H9 (cell line): Measurements from ENCODE around the gene ACOT7. TPM values are rescaled to one million over a fixed set of nuclear protein-coding genes. Genes with fewer than 3 reads are reported as not detected.

Experiments
- DNase-seq: peaks from one replicate; pipeline ENCODE4 v3.0.0-alpha.2; 2017
- H2AFZ ChIP-seq: one replicate; pipeline ENCODE4 v1.6.1; 2013; ENCODE audit warnings: mild to moderate bottlenecking, low read length, control low read depth, moderate library complexity
- H2AK5ac ChIP-seq: 2 replicates; pipeline ENCODE4 v1.6.1; 2013; ENCODE audit warnings: low read length, control low read depth, mixed read lengths; ENCODE audit not compliant: insufficient read length
- H2BK120ac ChIP-seq: one replicate; pipeline ENCODE4 v1.6.1; 2013; ENCODE audit warnings: low read depth, mild to moderate bottlenecking, low read length, control low read depth, inconsistent platforms; ENCODE audit not compliant: poor library complexity, severe bottlenecking
- H2BK12ac ChIP-seq: 2 replicates; pipeline ENCODE4 v1.6.1; 2013; ENCODE audit warnings: low read length, control low read depth, mixed read lengths, low read depth; ENCODE audit not compliant: insufficient read length
- H2BK15ac ChIP-seq: 2 replicates; pipeline ENCODE4 v1.6.1; 2013; ENCODE audit warnings: low read depth, low read length, control low read depth
- H2BK20ac ChIP-seq: one replicate; pipeline ENCODE4 v1.6.1; 2013; ENCODE audit warnings: low read depth, mild to moderate bottlenecking, low read length, control low read depth, inconsistent platforms; ENCODE audit not compliant: poor library complexity, severe bottlenecking
- H2BK5ac ChIP-seq: 2 replicates; pipeline ENCODE4 v1.6.1; 2013; ENCODE audit warnings: low read length, control low read depth, mixed read lengths; ENCODE audit not compliant: insufficient read length
- H3K14ac ChIP-seq: 2 replicates; pipeline ENCODE4 v1.6.1; 2013; ENCODE audit warnings: low read length, control low read depth; ENCODE audit not compliant: insufficient read depth
- H3K18ac ChIP-seq: 2 replicates; pipeline ENCODE4 v1.6.1; 2013; ENCODE audit warnings: low read depth, mild to moderate bottlenecking, mixed read lengths, low read length, control low read depth; ENCODE audit not compliant: insufficient read length
- H3K23ac ChIP-seq: 2 replicates; pipeline ENCODE4 v1.6.1; 2013; ENCODE audit warnings: low read length, control low read depth, mixed read lengths, low read depth; ENCODE audit not compliant: insufficient read length
- H3K23me2 ChIP-seq: 2 replicates; pipeline ENCODE4 v1.6.1; 2013; ENCODE audit warnings: low read depth, mild to moderate bottlenecking, mixed read lengths, low read length, control low read depth; ENCODE audit not compliant: insufficient read length, poor library complexity, severe bottlenecking
- H3K27ac ChIP-seq: 2 replicates; pipeline ENCODE4 v1.5.1; 2013; ENCODE audit warnings: low read length, control low read depth, mixed read lengths, low read depth; ENCODE audit not compliant: insufficient read length
- H3K27me3 ChIP-seq: 2 replicates; pipeline ENCODE4 v1.6.1; 2013; ENCODE audit warnings: low read length, control low read depth, inconsistent platforms; ENCODE audit not compliant: insufficient read depth
- H3K4ac ChIP-seq: 2 replicates; pipeline ENCODE4 v1.6.1; 2013; ENCODE audit warnings: low read depth, mild to moderate bottlenecking, control low read depth, inconsistent platforms, low read length, moderate library complexity
- H3K4me1 ChIP-seq: 2 replicates; pipeline ENCODE4 v1.6.1; 2013; ENCODE audit warnings: low read length, control low read depth, inconsistent platforms; ENCODE audit not compliant: insufficient read depth
- H3K4me2 ChIP-seq: 2 replicates; pipeline ENCODE4 v1.6.1; 2013; ENCODE audit warnings: low read length, control low read depth, mixed read lengths; ENCODE audit not compliant: insufficient read length, insufficient read depth
- H3K56ac ChIP-seq: 2 replicates; pipeline ENCODE4 v1.6.1; 2013; ENCODE audit warnings: low read depth, mild to moderate bottlenecking, mixed read lengths, low read length, control low read depth; ENCODE audit not compliant: insufficient read length
- H3K79me1 ChIP-seq: 2 replicates; pipeline ENCODE4 v1.6.1; 2013; ENCODE audit warnings: low read depth, mild to moderate bottlenecking, moderate library complexity, low read length, control low read depth, inconsistent platforms; ENCODE audit not compliant: insufficient read depth, poor library complexity, severe bottlenecking
- H3K79me2 ChIP-seq: 2 replicates; pipeline ENCODE4 v1.6.1; 2013; ENCODE audit warnings: low read length, control low read depth, inconsistent platforms; ENCODE audit not compliant: insufficient read depth
- H3K9ac ChIP-seq: 2 replicates; pipeline ENCODE4 v1.6.1; 2013; ENCODE audit warnings: low read length, control low read depth, mixed read lengths; ENCODE audit not compliant: insufficient read length; ENCODE audit errors: extremely low read depth
- H3K9me3 ChIP-seq: one replicate; pipeline ENCODE4 v1.6.1; 2013; ENCODE audit warnings: low read depth, low read length, inconsistent platforms; ENCODE audit not compliant: control insufficient read depth
- H3T11ph ChIP-seq: one replicate; pipeline ENCODE4 v1.6.1; 2013; ENCODE audit warnings: mild to moderate bottlenecking, low read length, control low read depth, inconsistent platforms
- H4K20me1 ChIP-seq: one replicate; pipeline ENCODE4 v1.6.1; 2013; ENCODE audit not compliant: control insufficient read depth, insufficient read length, insufficient read depth
- H4K5ac ChIP-seq: 2 replicates; pipeline ENCODE4 v1.6.1; 2013; ENCODE audit warnings: low read depth, mild to moderate bottlenecking, mixed read lengths, low read length, control low read depth; ENCODE audit not compliant: insufficient read length
- H4K8ac ChIP-seq: replicated peaks from 2 replicates; pipeline ENCODE4 v1.6.1; 2013; ENCODE audit warnings: low read length, control low read depth, mixed read lengths, low read depth; ENCODE audit not compliant: insufficient read length
- H4K91ac ChIP-seq: 2 replicates; pipeline ENCODE4 v1.6.1; 2013; ENCODE audit warnings: low read depth, mild to moderate bottlenecking, moderate library complexity, mixed read lengths, low read length, control low read depth; ENCODE audit not compliant: insufficient read length
- H3K27ac Mint-ChIP-seq, 3 experiments: 2 replicates in 2 of 3; 3 replicates in 1 of 3; pipeline ENCODE4 v1.8.0; 2020 to 2021; ENCODE audit warnings: mixed read lengths in 3 of 3, mild to moderate bottlenecking in 1 of 3, moderate library complexity in 1 of 3
- H3K27me3 Mint-ChIP-seq: 2 replicates; pipeline ENCODE4 v1.8.0; 2021; ENCODE audit warnings: low read depth, mild to moderate bottlenecking, moderate library complexity, mixed read lengths
- H3K36me3 Mint-ChIP-seq, 3 experiments: 2 replicates in 2 of 3; 3 replicates in 1 of 3; pipeline ENCODE4 v1.8.0; 2020 to 2021; ENCODE audit warnings: low read depth in 3 of 3, mixed read lengths in 3 of 3; ENCODE audit not compliant: insufficient read depth in 1 of 3
- H3K4me1 Mint-ChIP-seq, 2 experiments: 2 replicates each; pipeline ENCODE4 v1.8.0; 2020; ENCODE audit warnings: mixed read lengths in 2 of 2
- H3K4me3 Mint-ChIP-seq, 2 experiments: 2 replicates in 1 of 2; 3 replicates in 1 of 2; pipeline ENCODE4 v1.8.0; 2020 to 2021; ENCODE audit warnings: mild to moderate bottlenecking in 2 of 2, mixed read lengths in 2 of 2, moderate library complexity in 1 of 2
- H3K9me3 Mint-ChIP-seq, 2 experiments: 2 replicates in 1 of 2; 3 replicates in 1 of 2; pipeline ENCODE4 v1.8.0; 2020; ENCODE audit warnings: mild to moderate bottlenecking in 2 of 2, mixed read lengths in 2 of 2, moderate library complexity in 1 of 2
- WGBS: extraction: QIAGEN DNeasy Blood & Tissue Kit; methylation state at CpG from one replicate; pipeline ENCODE4 v1.1.7; 2013; ENCODE audit warnings: missing lambda C conversion rate, low lambda C conversion rate, mixed read lengths; ENCODE audit not compliant: insufficient read length; ENCODE audit errors: extremely low coverage; 5-methylcytosine and 5-hydroxymethylcytosine counted together
- total RNA-seq: library from RNA; stranded (reverse); gene quantifications from 2 replicates; pipeline ENCODE4 v1.2.1, GENCODE V29; 2021
- TF ChIP-seq, protein P1 (sequence below): fragments of 200-600 bp; sonication (generic); conservative IDR thresholded peaks from 3 replicates; pipeline ENCODE4 v1.8.0; 2021; ENCODE audit warnings: antibody characterized with exemption, mild to moderate bottlenecking

Gene ACOT7
- total RNA-seq, 1 experiment from 2014 or later: 87.4 TPM

- Histone ChIP-seq H3K79me2 (peaks cover 5% of the 10 kb centered on the region; the same call in 1 of the 2 replicates), H2AK5ac (no peak overlapping the region), H3T11ph (no peak overlapping the region), H3K79me1 (no peaks in the 10 kb centered on the region), H2BK12ac (no peak overlapping the region), H2BK5ac (no peak overlapping the region), H3K4me1 (no peaks in the 10 kb centered on the region), H2AFZ (no peak overlapping the region), H2BK120ac (no peak overlapping the region), H3K27me3 (no peaks in the 10 kb centered on the region), H3K23me2 (no peaks in the 10 kb centered on the region), H3K23ac (no peak overlapping the region), H4K5ac (no peak overlapping the region), H3K4me2 (no peak overlapping the region), H3K4ac (no peak overlapping the region), H3K56ac (no peak overlapping the region), H4K8ac (no peak overlapping the region), H4K20me1 (no peaks in the 10 kb centered on the region), H2BK15ac (no peak overlapping the region), H3K9me3 (no peaks in the 10 kb centered on the region), H3K14ac (no peak overlapping the region), H2BK20ac (no peak overlapping the region), H3K18ac (no peak overlapping the region), H3K27ac (no peak overlapping the region), H3K9ac (no peak overlapping the region), H4K91ac (no peak overlapping the region)
- no CpG with 5 or more reads among the region's 13 CpGs for WGBS
- peaks cover 9% of the 10 kb centered on the region in 2 experiments; a peak in 4 of 5 replicates for H3K9me3 Mint-ChIP-seq
- H3K4me3 Mint-ChIP-seq: no peak overlapping the region
- peaks cover 2% of the 10 kb centered on the region; the same call in 1 of the 2 replicates for H3K27me3 Mint-ChIP-seq
- no peak for DNase-seq
- TF ChIP-seq, protein P1, sequence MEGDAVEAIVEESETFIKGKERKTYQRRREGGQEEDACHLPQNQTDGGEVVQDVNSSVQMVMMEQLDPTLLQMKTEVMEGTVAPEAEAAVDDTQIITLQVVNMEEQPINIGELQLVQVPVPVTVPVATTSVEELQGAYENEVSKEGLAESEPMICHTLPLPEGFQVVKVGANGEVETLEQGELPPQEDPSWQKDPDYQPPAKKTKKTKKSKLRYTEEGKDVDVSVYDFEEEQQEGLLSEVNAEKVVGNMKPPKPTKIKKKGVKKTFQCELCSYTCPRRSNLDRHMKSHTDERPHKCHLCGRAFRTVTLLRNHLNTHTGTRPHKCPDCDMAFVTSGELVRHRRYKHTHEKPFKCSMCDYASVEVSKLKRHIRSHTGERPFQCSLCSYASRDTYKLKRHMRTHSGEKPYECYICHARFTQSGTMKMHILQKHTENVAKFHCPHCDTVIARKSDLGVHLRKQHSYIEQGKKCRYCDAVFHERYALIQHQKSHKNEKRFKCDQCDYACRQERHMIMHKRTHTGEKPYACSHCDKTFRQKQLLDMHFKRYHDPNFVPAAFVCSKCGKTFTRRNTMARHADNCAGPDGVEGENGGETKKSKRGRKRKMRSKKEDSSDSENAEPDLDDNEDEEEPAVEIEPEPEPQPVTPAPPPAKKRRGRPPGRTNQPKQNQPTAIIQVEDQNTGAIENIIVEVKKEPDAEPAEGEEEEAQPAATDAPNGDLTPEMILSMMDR: no peak
- peaks cover 21 to 33% of the 10 kb centered on the region in 2 experiments for H3K4me1 Mint-ChIP-seq
- H3K36me3 Mint-ChIP-seq: peaks cover 10 to 14% (median 11%) of the 10 kb centered on the region in 3 experiments
- H3K27ac Mint-ChIP-seq: no peak overlapping the region
These were observed 32.3 kb downstream of the ACOT7 start for GRCh38 chr1:6361124-6361775.
